HG03159 (cell line): ENCODE results near the gene UGT8.

Experiments
- ATAC-seq: cut with Tn5 transposase; IDR thresholded peaks from one replicate; pipeline ENCODE4 v1.9.1; 2021; ENCODE audit warnings: mild to moderate bottlenecking, moderate library complexity; ENCODE audit not compliant: unreplicated experiment

The UGT8 gene

DNA sequence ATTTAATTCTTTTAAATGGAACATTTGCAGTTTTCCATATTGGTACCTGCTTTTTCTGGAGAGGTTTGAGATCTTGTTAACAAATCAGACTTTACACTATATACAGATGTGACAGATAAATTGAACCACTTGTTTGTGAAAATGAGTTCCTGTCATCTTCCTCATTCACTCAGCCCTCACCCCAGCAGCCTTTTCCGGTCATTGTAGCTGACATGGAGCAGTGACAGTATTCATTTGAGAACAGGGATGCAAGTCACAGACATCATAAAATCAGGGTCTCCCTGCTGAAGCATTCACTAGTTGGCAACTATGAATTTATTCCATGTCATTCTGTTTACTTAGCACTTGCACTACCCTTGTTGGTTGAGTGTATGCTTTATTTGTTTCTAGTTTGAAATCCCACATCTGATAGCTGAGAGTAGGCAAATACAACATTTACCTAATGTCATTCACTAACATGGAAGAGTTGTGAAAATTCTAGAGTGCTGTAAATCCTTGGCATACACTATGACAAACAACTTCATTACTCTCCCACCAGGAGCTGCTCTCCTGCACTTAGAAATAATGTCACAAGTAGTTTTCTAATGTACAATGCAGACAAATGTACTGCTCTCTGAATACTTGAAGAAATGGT, 78.9 kb downstream of the UGT8 start:
- no peak for ATAC-seq

DNA sequence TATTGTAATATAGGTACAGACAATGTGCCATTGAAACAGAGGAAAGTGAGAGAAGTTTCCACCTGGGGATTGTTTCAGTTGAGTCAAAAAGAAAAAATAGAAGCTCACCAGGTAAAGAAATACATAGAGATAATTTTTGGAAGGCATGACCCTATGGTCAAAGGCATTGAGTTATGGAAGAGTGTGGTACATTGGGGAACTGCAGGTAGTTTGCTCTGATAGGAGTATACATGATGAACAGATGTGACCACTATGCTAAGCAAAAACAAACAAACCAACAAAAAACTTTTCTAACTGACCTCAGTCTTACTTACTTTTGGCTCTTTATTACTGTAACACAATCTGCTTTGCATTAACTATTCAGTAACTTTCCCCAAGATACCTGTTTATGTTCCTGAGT, 85.9 kb downstream of the UGT8 start:
- peak; percentile 50 for ATAC-seq

DNA sequence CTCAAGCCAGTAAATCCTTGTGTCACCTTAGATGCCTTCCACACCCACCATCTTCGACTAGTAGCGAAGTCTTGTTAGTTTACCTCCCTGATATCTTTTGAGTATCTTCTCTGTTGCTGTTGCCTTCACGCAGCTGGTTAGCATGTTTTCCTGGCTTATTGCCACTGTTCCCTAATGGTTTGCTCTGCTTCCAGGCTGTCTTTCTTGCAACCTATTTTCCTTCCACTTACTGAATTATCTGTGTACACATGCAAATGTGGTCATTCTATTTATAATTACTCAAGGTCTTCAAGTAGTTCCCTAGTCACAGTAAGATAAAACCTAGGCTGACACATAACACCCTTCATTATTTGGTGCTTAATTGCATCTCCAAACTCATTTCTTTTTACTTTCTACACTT, 89.5 kb downstream of the UGT8 start:
- no peak for ATAC-seq

DNA sequence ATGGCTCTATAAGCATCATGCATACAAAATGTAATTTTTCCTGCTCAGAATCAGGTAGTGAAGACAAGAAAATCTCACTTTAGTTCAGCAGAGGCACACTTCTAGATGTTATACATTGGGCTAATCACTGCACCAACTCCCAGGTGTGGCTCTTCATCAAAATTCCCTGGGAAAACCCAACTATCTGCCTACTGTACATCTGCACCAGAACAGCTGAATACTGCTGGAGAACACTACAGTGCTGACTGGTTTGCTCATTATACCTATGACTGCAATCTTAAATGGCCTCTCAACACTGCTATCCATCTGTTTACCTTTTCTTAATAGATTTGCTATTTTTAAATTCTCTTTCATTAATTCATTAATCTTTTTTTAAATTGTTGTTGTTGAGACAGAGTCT, 92.0 kb downstream of the UGT8 start:
- ATAC-seq = no peak

DNA sequence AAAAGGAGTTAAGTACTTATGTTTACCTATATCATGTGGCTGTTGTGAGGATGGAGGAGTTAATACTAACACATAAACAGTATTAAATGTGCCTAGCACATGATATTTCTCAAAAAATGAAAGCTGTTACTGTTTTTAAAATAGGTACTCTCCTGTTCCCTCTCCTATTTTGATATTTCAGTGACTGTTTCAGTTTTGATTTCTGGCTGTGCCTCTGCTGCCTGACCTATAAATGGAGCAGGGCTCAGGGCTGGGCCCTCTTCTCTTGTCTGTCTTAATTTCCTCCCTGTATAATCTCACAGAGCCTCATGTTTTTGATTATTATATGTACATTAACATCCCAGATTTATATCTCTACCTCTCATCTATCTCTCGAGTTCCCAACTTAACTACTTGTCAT, 93.3 kb downstream of the UGT8 start:
- peak; percentile 91 for ATAC-seq

DNA sequence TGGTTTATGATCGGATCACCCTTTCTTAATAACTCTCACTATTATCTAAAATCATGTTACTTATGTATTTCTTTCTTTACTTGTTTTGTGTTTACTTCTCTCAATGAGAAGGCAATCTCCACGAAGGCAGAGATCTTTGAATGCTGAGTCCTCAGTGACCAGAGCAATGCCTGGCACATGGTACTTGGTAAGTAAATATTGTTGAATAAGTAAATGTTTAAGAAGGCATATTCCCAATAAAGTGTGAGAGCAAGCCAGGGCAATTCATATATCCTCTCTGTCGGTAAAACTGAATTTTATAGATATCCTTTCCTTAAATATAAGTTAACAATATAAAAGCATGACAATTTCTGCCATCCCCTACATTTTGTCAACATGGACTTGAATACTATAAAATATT, 94.4 kb downstream of the UGT8 start:
- ATAC-seq = no peak

DNA sequence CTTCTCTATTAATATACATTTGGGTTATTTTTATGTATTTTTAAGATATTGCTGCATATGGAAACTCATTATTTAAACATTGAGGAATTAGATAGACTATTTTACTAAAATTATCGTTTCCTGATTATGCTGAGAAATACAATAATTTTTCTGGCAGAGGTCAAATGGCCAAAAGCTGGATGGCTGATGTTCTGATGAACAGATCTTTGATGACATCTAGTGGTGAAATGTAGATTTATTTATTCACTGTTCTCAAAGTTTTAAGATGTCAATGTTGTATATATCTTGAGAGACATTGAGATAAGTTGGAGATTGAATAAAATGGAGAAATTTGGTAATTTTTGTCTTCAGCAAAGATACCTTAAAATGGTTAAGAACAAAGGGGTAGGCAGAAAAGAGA, 96.2 kb downstream of the UGT8 start:
- ATAC-seq = no peak

DNA sequence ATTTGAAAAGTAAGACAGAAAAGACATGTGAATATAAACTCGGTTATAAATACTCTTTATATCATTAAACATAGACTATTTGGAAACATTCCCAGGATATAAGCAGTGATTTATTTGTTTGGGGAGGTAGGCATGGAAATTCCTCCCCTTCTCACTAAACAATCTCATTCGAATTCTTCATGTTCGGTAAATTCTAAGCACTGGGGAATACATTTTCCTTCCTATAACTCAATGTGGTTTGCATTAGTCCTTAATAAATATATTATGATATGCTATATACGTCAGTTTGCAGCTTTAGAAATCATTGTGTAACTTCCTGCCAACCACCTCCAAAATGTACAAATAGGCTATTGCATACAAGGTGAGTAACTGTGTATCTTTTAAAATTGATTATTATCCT, 99.6 kb downstream of the UGT8 start:
- no peak for ATAC-seq

DNA sequence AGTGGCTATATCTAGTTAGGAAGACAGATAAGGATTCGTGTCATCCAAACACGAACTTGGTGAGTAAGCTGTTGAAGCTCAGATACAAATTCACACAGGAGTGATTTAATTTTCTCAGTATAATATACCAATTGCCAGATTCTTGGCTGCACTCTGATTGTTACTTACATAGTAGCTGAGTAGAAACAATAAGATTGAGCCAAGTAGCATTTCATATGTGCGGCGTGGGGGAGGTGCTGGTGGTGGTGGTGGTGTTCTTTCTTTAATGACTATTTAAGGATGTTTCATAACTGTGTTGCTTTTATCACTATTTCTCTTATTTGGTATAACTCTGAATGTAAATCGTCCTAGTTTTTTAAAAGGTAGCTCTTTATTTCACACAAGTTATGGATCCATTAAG, 102.9 kb downstream of the UGT8 start:
- ATAC-seq = no peak

DNA sequence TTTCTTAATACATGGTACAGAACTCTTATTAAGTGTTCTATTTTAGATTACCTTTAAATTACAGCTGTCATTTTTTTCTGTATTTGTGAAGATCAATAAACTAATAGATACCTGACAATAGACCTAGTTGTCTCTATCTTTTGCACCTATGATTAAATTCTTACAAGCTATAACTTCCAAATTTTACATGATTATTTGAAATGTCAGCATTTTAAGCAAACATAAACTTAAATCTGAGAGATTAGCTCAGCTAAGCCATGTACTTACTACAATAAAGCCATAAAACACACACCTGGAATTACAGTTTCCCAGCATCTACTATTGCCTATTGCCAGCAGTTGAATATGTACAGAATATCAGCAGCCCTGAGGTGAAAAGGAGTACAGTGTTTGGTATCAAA, 118.8 kb downstream of the UGT8 start:
- no peak for ATAC-seq

DNA sequence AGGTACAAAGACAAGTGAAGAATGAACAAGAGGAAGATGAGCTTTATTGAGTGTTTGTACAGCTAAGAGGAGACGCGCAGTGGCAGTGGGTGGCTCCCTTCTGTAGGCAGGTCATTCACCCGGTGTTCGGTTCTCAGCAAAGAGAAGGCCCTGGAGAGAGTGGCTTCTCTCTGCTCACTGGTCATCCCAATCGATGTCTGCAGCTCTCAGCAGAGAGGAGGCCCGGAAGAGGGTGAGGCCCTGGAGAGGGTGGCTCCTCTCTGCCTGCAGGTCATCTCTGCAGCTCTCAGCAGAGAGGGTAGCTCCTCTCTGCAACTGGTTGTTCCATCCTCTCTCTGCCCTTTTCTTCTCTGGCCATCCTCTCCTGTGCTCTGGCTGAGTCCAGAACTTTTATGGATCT, 126.5 kb downstream of the UGT8 start:
- ATAC-seq = no peak

DNA sequence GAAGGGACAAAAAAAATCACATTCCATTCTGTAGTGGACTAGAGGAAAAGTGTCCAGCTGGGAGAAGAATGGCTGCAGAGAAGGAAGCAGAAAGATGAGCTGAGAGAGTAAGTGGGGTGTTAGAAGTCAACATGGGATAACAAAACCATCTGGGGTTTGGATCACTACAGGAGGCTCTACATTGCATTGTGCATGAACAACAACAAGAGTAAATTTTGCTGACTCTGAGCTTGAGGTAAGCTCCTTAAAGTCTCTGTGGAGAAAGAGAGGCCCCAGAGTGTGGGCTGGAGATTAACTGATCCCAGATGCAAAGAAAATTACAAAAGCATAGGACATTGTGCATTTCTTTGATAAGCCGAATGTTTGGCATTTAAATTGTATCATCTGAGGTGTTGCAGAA, 128.9 kb downstream of the UGT8 start:
- ATAC-seq = no peak
